Epithelial cell of esophagus (primary cell): Measurements from ENCODE around the gene ABCB9.

Experiments used
- DNase-seq: peaks from one replicate; pipeline ENCODE4 v3.0.0; 2010; ENCODE audit warnings: low read depth
- H3K4me3 ChIP-seq: 2 replicates; pipeline ENCODE4 v1.5.1; 2011; ENCODE audit warnings: mild to moderate bottlenecking, low read length, control low read depth
- TF ChIP-seq, protein P1 (sequence below): IDR thresholded peaks from 2 replicates; pipeline ENCODE4 v1.5.1; 2011; ENCODE audit warnings: low read depth, mild to moderate bottlenecking, low read length, control low read depth, inconsistent platforms; ENCODE audit not compliant: insufficient read depth; ENCODE audit errors: missing control alignments

The ABCB9 gene

DNA sequence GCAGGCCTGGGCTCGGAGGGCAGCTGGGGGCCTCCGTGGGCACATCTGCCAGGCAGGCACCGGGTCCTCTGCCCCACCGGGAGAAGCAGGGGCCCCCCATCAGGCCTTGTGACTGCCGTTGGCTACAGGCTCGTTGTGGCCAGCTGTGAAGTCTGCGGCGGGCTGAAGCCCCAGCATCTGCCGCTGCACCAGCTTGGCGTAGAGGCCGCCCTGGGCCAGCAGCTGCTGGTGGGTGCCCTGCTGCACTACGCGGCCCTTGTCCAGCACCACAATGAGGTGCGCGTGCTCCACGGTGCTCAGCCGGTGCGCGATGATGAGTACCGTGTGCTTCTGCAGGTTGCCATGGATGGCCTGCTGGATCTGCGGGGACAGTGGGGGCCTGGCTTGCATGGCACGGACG lies 36.5 kb downstream of the ABCB9 start:
- no peak for DNase-seq
- TF ChIP-seq, protein P1, sequence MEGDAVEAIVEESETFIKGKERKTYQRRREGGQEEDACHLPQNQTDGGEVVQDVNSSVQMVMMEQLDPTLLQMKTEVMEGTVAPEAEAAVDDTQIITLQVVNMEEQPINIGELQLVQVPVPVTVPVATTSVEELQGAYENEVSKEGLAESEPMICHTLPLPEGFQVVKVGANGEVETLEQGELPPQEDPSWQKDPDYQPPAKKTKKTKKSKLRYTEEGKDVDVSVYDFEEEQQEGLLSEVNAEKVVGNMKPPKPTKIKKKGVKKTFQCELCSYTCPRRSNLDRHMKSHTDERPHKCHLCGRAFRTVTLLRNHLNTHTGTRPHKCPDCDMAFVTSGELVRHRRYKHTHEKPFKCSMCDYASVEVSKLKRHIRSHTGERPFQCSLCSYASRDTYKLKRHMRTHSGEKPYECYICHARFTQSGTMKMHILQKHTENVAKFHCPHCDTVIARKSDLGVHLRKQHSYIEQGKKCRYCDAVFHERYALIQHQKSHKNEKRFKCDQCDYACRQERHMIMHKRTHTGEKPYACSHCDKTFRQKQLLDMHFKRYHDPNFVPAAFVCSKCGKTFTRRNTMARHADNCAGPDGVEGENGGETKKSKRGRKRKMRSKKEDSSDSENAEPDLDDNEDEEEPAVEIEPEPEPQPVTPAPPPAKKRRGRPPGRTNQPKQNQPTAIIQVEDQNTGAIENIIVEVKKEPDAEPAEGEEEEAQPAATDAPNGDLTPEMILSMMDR: no peak

GRCh38 chr12:122929148-122929538 lies 37.1 kb downstream of the ABCB9 start:
- no peak overlapping the region for H3K4me3 ChIP-seq
- TF ChIP-seq, protein P1: no peak
- DNase-seq: no peak

More for the DNA sequence above, 36.5 kb downstream of the ABCB9 start:
- no peak overlapping the region for H3K4me3 ChIP-seq

DNA sequence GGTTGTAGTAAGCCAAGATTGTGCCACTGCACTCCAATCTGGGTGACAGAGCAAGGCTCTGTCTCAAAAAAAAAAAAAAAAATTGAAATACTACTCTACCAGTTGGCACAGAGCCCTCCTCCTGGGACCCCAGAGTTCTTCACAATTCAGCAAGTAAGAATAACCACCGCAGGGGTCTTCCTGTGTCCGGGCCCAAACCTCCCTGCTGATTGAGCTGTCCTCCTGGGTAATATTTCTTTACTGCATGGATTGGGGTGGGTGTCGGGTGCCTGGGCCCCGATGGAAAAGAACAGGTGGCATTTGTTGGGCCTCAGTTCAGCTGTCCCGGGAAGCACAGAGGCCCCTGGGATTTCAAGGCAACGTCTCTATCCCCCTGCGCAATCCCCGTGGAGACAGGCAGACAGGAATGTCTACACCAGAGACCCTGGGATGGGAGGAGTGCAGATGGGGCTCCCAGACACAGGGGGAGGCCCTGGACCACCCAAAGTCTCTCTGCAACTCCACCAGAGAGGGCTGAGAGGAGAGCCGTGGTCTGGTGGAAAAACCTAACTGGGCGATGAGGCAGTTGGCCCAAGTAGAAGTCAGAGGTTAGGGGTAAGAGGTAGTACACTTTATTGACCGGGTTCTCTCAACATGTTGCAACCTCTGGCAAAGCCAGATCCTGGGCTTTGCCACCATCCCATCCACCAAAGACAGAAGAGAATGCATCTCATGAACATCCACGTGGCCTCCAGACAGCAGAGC lies 37.7 kb downstream of the ABCB9 start:
- DNase-seq: no peak
- TF ChIP-seq, protein P1: no peak
- no peak overlapping the region for H3K4me3 ChIP-seq

DNA sequence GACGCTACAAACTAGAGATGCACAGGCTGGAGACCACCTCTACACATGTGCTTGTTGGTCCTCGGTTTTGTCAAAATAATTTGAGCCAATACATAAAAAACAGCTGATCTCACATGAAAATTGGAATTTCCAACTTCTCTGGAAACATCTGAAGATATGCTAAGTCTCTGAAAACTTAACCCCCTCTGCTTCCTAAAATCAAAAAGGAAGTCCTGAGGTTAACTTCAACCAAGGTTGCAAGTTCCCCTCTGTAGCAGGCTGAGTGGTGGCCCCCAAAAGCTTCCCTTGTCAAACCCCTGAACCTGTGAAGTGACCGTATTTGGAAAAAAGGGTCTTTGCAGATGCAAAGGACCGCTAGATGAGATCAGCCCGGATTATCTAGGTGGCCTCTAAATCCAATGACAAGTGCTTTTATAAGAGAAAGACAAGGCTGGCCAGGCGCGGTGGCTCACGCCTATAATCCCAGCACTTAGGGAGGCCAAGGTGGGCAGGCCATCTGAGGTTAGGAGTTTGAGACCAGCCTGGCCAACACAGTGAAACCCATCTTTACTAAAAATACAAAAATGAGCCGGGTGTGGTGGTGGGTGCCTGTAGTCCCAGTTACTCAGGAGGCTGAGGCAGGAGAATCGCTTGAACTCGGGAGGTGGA lies 38.4 kb downstream of the ABCB9 start:
- DNase-seq: no peak
- TF ChIP-seq, protein P1: no peak
- H3K4me3 ChIP-seq: no peak overlapping the region

- TF ChIP-seq, protein P1: no peak
- no peak overlapping the region for H3K4me3 ChIP-seq
- no peak for DNase-seq
Observed at GRCh38 chr12:122921917-122922316, 44.3 kb downstream of the ABCB9 start.

- DNase-seq: no peak
- TF ChIP-seq, protein P1: no peak
- H3K4me3 ChIP-seq: no peak overlapping the region
Observed at GRCh38 chr12:122920687-122921086, 45.6 kb downstream of the ABCB9 start.
